Mesothelial cell of epicardium (in vitro differentiated cells): ENCODE data around the gene PPP1R12C. TPM values are rescaled to one million over a fixed set of nuclear protein-coding genes. Genes with fewer than 3 reads are reported as not detected.

Experiments used
- DNase-seq, 2 experiments: peaks; one replicate each; pipeline ENCODE4 v3.0.0; 2021; ENCODE audit warnings: low spot score in 2 of 2; ENCODE audit not compliant: unreplicated experiment in 2 of 2
- H3K27ac Mint-ChIP-seq: 2 replicates; pipeline ENCODE4 v1.8.0; 2021; ENCODE audit warnings: mixed read lengths
- H3K27me3 Mint-ChIP-seq: 2 replicates; pipeline ENCODE4 v1.8.0; 2021; ENCODE audit warnings: low read depth, mixed read lengths
- H3K36me3 Mint-ChIP-seq: 2 replicates; pipeline ENCODE4 v1.8.0; 2021; ENCODE audit warnings: mixed read lengths
- H3K4me1 Mint-ChIP-seq: 2 replicates; pipeline ENCODE4 v1.8.0; 2021; ENCODE audit warnings: mixed read lengths
- H3K4me3 Mint-ChIP-seq: 2 replicates; pipeline ENCODE4 v1.8.0; 2021; ENCODE audit warnings: mild to moderate bottlenecking, moderate library complexity, mixed read lengths
- H3K9me3 Mint-ChIP-seq: 2 replicates; pipeline ENCODE4 v1.8.0; 2021; ENCODE audit warnings: mixed read lengths
- total RNA-seq: library from RNA; stranded (reverse); gene quantifications from 3 replicates; pipeline ENCODE4 v1.2.1, GENCODE V29; 2021
- TF ChIP-seq, protein P1 (sequence below): fragments of 200-600 bp; sonication (generic); IDR thresholded peaks from one replicate; pipeline ENCODE4 v1.5.0; 2021; ENCODE audit warnings: antibody characterized with exemption; ENCODE audit not compliant: unreplicated experiment

Gene PPP1R12C
- total RNA-seq, 1 donor from 2014 or later, result 111 TPM

DNA sequence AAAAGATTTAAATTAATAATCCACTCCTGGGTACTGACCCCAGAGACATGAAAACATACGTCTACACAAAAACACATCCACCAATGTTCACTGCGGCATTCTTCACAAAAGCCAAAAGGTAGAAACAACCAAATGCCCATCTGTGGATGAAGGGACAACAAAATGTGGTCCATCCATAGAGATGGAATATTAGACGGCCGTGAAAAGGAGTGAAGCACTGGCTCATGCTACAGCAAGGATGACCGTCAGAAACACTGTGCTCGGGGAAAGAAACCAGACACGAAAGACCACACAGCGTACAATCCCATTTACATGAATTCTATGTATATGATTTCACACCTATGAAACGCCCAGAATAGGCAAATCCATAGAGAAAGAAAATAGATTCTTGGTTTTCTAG is 60.6 kb downstream of the PPP1R12C start:
- TF ChIP-seq, protein P1, sequence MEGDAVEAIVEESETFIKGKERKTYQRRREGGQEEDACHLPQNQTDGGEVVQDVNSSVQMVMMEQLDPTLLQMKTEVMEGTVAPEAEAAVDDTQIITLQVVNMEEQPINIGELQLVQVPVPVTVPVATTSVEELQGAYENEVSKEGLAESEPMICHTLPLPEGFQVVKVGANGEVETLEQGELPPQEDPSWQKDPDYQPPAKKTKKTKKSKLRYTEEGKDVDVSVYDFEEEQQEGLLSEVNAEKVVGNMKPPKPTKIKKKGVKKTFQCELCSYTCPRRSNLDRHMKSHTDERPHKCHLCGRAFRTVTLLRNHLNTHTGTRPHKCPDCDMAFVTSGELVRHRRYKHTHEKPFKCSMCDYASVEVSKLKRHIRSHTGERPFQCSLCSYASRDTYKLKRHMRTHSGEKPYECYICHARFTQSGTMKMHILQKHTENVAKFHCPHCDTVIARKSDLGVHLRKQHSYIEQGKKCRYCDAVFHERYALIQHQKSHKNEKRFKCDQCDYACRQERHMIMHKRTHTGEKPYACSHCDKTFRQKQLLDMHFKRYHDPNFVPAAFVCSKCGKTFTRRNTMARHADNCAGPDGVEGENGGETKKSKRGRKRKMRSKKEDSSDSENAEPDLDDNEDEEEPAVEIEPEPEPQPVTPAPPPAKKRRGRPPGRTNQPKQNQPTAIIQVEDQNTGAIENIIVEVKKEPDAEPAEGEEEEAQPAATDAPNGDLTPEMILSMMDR, result no peak
- H3K27ac Mint-ChIP-seq, result no peak overlapping the region
- no peak for DNase-seq
- no peaks in the 10 kb centered on the region for H3K9me3 Mint-ChIP-seq
- H3K4me1 Mint-ChIP-seq, result peaks cover 33% of the 10 kb centered on the region
- no peaks in the 10 kb centered on the region for H3K27me3 Mint-ChIP-seq
- no peak overlapping the region for H3K4me3 Mint-ChIP-seq
- H3K36me3 Mint-ChIP-seq, result peaks cover 42% of the 10 kb centered on the region

DNA sequence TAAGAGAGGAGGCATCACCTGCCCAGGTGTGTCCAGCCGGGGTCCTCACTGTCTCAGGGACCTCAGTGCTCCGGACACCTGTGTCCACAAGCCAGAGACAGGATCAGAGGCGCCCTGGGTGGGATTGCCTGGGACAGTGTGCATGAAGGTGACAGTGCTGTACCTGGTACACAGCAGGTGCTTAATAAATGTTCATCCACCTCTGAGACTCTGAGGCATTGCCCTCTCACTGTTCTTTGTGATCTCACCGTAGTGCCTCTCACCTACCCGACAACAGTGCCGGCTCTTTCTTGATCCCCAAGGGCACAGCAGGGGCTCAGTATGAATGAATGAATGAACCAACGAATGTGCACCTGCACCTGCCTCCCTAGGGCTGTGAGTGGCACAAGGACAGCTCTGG is 63.7 kb downstream of the PPP1R12C start:
- no peak overlapping the region for H3K4me3 Mint-ChIP-seq
- H3K27ac Mint-ChIP-seq, result no peak overlapping the region
- H3K36me3 Mint-ChIP-seq, result peaks cover 49% of the 10 kb centered on the region
- H3K9me3 Mint-ChIP-seq, result no peaks in the 10 kb centered on the region
- DNase-seq, result no peak
- TF ChIP-seq, protein P1, result no peak
- no peaks in the 10 kb centered on the region for H3K27me3 Mint-ChIP-seq
- H3K4me1 Mint-ChIP-seq, result peaks cover 4% of the 10 kb centered on the region

DNA sequence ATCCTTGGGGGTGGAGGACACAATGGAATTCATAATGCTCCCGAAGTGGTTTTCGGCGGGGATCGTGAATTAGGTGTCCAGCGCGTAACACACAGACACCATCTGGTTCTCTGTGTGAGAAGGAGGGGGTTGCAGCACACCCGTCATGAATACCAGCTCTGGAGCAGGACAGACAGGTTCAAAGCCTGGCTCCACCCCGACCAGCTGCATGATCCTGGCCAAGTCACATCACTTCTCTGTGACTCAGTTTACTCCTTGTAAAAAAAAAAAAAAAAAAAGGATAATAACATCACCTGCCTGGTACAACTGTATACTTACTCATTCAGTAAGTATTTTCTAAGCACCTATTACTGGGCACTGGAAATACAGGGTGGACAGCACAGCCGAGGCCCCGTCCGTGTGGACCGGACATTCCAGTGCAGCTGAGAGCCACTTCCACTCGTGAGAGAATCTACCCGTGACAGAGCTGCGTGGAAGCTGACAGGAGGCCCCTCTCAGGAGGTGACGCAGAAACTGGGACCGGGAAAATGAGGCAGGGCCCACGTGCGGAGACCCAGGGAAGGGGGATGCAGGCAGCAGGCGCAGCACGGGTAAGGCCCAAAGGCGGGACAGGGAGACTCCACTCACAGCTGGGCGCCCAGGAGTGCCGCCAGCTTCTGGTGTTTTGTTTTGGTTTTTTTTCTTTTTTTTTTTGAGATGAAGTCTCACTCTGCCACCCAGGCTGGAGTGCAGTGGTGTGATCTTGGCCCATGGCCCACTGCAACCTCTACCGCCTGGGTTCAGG is 66.5 kb downstream of the PPP1R12C start:
- TF ChIP-seq, protein P1, result no peak
- Mint-ChIP-seq H3K4me3 (no peak overlapping the region), H3K27ac (no peak overlapping the region), H3K36me3 (peaks cover 47% of the 10 kb centered on the region), H3K4me1 (no peaks in the 10 kb centered on the region), H3K27me3 (no peaks in the 10 kb centered on the region), H3K9me3 (no peaks in the 10 kb centered on the region)
- DNase-seq, result no peak

DNA sequence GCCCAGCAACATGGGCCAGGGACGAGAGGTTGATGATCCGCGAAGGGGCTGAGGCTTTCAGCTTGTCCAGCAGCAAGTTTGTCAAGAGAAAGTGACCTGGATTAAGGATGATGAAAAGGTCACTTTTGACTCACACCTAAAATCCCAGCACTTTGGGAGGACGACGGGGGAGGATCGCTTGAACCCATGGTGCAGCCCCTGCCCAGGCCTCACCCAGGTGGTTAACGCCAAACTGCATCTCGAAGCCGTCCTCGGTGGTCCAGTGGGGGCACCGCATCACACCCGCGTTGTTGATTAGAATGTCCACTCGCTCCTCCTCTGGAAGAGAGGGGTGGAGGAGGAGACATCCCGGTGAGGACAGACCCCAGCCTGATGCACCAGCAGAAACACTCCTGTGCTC is 69.0 kb downstream of the PPP1R12C start:
- Mint-ChIP-seq H3K9me3 (no peaks in the 10 kb centered on the region), H3K27ac (no peak overlapping the region), H3K36me3 (peaks cover 43% of the 10 kb centered on the region), H3K4me1 (no peaks in the 10 kb centered on the region), H3K27me3 (no peaks in the 10 kb centered on the region), H3K4me3 (no peak overlapping the region)
- TF ChIP-seq, protein P1, result no peak
- DNase-seq, result no peak

DNA sequence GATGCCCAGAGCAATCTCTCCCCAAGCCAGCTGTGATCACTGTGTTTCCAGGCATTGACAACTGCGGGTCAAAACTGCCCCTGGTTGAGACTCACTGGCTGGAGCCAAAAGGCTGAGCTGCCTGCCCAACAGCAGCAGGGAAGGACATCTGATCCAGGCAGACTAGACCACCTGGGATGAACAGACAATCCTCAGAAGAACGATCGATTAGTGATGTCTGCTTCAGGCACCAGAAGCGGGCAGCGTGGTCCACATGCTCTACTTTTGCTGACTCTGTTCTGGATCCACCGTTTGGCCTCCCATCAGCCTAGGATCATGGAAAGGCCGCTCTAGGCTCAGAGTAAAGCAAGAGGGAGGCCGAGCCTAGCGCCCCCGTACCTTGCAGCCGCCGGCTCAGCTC is 69.5 kb downstream of the PPP1R12C start:
- no peaks in the 10 kb centered on the region for H3K4me1 Mint-ChIP-seq
- TF ChIP-seq, protein P1, result no peak
- DNase-seq, result no peak
- no peak overlapping the region for H3K27ac Mint-ChIP-seq
- H3K4me3 Mint-ChIP-seq, result no peak overlapping the region
- H3K9me3 Mint-ChIP-seq, result no peaks in the 10 kb centered on the region
- no peaks in the 10 kb centered on the region for H3K27me3 Mint-ChIP-seq
- peaks cover 39% of the 10 kb centered on the region for H3K36me3 Mint-ChIP-seq
